Astrocyte of the spinal cord (primary cell): ENCODE measurements around the gene TNKS1BP1.
"Not testable (repeated sequence)": the region's sequence is repeated elsewhere in the genome, so short reads cannot be mapped to it uniquely, and the experiment has no call there.

ENCODE experiments used
- DNase-seq: peaks from one replicate; pipeline ENCODE4 v3.0.0; 2011; ENCODE audit warnings: low read depth, low spot score
- H3K4me3 ChIP-seq: 2 replicates; pipeline ENCODE4 v1.5.1; 2011; ENCODE audit warnings: low read depth, mild to moderate bottlenecking, low read length, moderate library complexity
- CTCF ChIP-seq: IDR thresholded peaks from 2 replicates; pipeline ENCODE4 v1.5.1; 2012; ENCODE audit warnings: low read depth, mild to moderate bottlenecking, low read length, inconsistent platforms
- in situ Hi-C: cut with HindIII; loops from 2 replicates; pipeline ENCODE4 v1.10.0; 2017; ENCODE audit warnings: low sequenced_read_pairs

Gene TNKS1BP1

GRCh38 chr11:57368106-57368844, 43.5 kb upstream of the TNKS1BP1 start:
- no peak for TF ChIP-seq CTCF
- DNase-seq = no peak
- no peak overlapping the region for H3K4me3 ChIP-seq
- in situ Hi-C loops = no loop called here

GRCh38 chr11:57364851-57365660, 40.3 kb upstream of the TNKS1BP1 start:
- no peak for TF ChIP-seq CTCF
- no peak overlapping the region for H3K4me3 ChIP-seq
- no peak for DNase-seq
- in situ Hi-C loops = no loop called here

- no peak overlapping the region for H3K4me3 ChIP-seq
- DNase-seq = no peak
- in situ Hi-C loops = no loop called here
- no peak for TF ChIP-seq CTCF
Measured at GRCh38 chr11:57363131-57364080, 38.7 kb upstream of the TNKS1BP1 start.

- no peak for DNase-seq
- in situ Hi-C loops = no loop called here
- no peak for TF ChIP-seq CTCF
- no peak overlapping the region for H3K4me3 ChIP-seq
Measured at GRCh38 chr11:57361926-57362325, 37.2 kb upstream of the TNKS1BP1 start.

GRCh38 chr11:57361420-57361819, 36.7 kb upstream of the TNKS1BP1 start:
- DNase-seq, H3K4me3 ChIP-seq, in situ Hi-C loops: not testable (repeated sequence)

- in situ Hi-C loops = no loop called here
- no peak for DNase-seq
- no peak overlapping the region for H3K4me3 ChIP-seq
- TF ChIP-seq CTCF = no peak
Measured at GRCh38 chr11:57360991-57361390, 36.2 kb upstream of the TNKS1BP1 start.
